Fibroblast of pulmonary artery (primary cell): ENCODE results near the gene FZD1.

ENCODE experiments used
- DNase-seq: peaks from one replicate; pipeline ENCODE4 v3.0.0-alpha.2; 2010; ENCODE audit warnings: low read depth
- H3K4me3 ChIP-seq: replicated peaks from 2 replicates; pipeline ENCODE4 v1.5.1; 2011; ENCODE audit warnings: low read depth, mild to moderate bottlenecking, control low read depth, low read length, moderate library complexity
- TF ChIP-seq, protein P1 (sequence below): IDR thresholded peaks from 2 replicates; pipeline ENCODE4 v1.5.1; 2011; ENCODE audit warnings: mild to moderate bottlenecking, control low read depth, low read length, inconsistent platforms; ENCODE audit errors: missing control alignments

FZD1 gene

DNA sequence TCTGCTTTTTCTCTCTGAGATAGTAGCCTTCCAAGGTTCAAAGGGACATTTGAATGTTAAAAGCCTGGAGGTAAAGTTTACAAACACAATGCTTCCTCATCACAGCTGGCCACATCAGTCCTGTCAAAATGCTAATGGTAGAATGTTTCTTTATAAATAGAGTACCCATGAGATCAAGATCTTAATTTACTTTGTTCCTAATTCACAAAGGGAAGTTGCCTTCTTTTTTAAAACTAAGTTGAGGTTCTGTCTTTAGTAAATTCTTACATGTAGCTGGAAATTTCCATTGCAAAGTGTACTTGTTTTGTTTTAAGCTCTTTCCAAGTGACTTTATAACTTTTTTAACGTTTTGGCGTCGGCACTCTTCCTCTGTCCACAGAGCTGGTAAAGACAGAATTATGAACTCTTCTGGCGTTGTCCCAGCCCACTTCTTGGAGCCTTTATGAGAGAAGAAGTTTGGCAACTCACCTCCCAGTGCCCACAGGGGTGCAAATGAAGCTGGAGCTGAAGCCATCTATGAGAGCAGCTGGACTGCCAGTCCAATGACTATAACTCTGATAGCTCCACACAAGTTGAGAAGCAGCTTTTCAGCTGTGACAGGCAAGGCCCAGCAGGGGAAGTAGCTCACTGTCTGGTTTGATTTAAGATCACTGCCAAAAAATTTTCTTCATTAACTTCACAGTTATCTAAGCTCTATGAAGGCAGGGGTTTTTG lies 23.3 kb downstream of the FZD1 start:
- DNase-seq: no peak
- no peak overlapping the region for H3K4me3 ChIP-seq
- TF ChIP-seq, protein P1, sequence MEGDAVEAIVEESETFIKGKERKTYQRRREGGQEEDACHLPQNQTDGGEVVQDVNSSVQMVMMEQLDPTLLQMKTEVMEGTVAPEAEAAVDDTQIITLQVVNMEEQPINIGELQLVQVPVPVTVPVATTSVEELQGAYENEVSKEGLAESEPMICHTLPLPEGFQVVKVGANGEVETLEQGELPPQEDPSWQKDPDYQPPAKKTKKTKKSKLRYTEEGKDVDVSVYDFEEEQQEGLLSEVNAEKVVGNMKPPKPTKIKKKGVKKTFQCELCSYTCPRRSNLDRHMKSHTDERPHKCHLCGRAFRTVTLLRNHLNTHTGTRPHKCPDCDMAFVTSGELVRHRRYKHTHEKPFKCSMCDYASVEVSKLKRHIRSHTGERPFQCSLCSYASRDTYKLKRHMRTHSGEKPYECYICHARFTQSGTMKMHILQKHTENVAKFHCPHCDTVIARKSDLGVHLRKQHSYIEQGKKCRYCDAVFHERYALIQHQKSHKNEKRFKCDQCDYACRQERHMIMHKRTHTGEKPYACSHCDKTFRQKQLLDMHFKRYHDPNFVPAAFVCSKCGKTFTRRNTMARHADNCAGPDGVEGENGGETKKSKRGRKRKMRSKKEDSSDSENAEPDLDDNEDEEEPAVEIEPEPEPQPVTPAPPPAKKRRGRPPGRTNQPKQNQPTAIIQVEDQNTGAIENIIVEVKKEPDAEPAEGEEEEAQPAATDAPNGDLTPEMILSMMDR: no peak

DNA sequence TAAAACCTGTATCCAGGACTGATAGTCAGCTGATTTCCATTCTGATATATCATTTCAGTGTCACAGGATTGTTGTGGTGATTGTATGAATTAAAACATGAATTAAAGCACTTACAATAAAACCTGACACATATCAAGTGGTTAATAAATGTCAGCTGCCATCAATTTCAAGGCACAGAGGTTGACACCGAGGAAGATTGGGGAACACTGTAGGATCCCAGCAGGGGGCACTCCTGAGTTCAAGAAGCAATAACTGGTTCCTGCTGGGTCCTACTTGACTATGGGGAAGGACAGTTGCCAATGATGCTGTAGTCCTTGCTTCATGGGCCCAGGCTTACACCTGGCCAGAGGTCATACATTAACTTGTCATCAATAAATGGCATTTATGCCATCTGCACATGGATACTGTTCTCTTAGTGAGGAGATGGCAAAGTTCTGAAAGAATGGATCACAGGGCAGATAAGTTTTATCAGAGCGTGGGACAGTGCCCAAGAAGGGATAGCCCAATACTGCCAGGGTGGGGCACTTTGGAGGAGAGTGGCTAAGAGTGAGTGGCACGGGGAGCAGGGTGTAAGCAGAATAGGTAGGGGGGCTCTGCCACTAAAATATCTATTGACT lies 24.1 kb downstream of the FZD1 start:
- peak; percentile 43 for DNase-seq
- TF ChIP-seq, protein P1: peak; percentile 60
- H3K4me3 ChIP-seq: no peak overlapping the region

DNA sequence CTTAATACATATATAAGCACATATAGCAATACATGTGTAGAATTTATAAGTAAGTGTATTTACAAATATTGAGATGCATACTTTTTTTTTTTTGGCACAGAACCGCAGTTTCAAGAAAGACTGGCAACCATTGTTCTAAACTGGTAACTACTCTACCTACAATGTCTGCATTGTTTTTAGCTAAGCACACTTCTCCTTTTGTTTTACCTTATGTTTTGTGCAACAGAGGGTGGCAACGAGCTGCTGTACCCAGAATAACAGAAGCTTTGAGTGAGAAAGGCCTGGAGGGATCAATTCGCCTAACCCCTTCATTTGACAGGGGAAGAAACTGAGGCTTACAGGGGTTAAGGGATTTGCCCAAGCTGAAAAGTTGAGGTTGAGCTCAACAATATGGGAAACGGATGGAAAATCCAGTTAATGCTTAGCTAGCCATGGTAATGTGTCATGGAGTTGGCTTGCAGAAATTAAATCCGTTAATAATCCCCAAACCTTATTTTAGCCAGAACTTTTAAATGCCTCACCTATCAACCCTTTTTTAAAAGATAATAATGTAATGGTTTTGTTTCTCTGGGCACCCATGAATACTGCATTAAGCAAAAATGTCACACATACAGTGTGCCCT lies 25.5 kb downstream of the FZD1 start:
- TF ChIP-seq, protein P1: no peak
- H3K4me3 ChIP-seq: no peak overlapping the region
- no peak for DNase-seq

DNA sequence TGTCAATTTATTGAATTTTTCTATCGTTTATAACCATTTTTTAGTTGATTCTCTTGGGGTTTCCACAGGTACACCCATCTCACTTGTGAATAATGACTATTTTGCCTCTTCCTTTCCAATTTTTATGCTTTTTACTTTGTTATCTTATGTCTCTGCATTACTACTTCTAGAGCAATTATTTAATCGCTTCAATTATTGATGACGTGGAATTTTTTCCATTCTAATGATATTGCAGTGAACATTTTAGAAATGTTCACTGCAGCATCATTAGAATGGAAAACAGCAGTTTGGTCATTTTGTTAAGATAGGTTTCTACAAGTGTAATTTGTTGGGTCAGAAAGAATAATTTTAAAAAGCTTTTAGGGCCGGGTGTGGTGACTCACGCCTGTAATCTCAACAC lies 27.1 kb downstream of the FZD1 start:
- TF ChIP-seq, protein P1: no peak

DNA sequence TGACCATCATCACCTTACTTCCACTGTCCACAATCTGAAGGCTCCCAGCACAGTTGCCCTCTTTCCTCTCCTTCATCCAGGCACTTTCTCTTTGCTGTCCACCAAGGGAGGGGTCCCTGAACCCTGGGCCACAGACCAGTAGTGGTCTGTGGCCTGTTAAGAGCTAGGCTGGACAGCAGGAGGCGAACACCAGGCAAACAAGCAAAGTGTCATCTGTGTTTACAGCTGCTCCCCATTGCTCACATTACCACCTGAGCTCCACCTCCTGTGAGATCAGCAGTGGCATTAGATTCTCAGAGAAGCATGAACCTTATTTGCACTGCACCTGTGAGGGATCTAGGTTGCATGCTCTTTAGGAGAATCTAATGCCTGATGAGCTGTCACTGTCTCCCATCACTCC lies 27.7 kb downstream of the FZD1 start:
- TF ChIP-seq, protein P1: no peak
- no peak for DNase-seq
- no peak overlapping the region for H3K4me3 ChIP-seq

More for the DNA sequence above, 27.1 kb downstream of the FZD1 start:
- no peak for DNase-seq
- H3K4me3 ChIP-seq: no peak overlapping the region

DNA sequence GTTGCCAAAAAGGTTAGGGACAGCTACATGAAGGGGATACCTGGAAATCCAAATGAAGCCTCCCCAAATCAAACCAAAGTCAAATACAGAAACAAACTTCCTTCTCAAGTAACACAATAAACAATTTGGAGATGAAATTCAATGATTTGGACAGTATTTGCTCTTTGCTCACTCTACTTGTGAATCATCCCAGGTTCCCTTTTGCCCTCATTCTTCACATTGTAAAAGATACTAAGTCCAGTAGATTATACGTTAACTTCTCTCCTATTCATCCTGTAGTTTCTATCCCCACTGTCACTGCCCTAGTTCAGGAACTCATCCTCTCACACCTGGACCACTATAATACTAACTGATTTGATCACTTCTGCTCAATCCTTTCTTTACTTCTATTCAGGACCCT lies 28.3 kb downstream of the FZD1 start:
- DNase-seq: no peak
- TF ChIP-seq, protein P1: no peak
- H3K4me3 ChIP-seq: no peak overlapping the region
